ENCODE data around the gene SPTSSA.

Gene SPTSSA

DNA sequence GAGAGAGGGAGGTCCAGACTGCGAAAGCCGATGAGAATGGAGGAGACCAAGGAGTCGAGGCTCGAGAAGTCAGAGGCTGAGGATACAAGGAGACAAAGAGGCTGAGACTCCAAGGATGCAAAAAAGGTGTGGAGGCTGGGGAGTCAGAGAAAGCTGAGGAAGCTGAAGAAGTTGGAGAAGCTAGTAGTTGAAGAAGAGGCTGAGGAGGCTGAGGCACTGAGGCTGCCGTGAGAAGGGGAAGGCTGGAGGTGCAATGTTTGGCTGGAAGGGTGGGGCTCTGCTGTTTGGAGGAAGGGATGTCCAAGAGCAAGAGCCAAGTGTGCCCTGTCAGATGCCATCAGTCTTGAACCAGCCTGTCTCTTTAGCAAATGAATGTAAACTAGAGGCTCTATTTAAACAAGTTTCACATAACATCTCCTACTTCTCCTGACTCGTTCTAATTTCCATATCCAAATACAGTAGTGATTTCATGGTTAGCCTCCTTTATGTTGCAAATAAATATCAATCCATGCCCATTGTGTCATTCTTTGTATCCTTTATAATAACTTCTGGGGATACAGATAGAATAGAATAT lies 10.8 kb upstream of the SPTSSA start:
- in situ Hi-C loops (cut with MboI; ENCODE audit: low sequenced_read_pairs), result no loop called here

- in situ Hi-C loops (cut with MboI; ENCODE audit: low sequenced_read_pairs), result no loop called here
Observed at GRCh38 chr14:34470319-34470718, 8.3 kb upstream of the SPTSSA start.

GRCh38 chr14:34466691-34467090 lies 4.7 kb upstream of the SPTSSA start:
- in situ Hi-C loops (cut with MboI; ENCODE audit: low sequenced_read_pairs), result no loop called here

DNA sequence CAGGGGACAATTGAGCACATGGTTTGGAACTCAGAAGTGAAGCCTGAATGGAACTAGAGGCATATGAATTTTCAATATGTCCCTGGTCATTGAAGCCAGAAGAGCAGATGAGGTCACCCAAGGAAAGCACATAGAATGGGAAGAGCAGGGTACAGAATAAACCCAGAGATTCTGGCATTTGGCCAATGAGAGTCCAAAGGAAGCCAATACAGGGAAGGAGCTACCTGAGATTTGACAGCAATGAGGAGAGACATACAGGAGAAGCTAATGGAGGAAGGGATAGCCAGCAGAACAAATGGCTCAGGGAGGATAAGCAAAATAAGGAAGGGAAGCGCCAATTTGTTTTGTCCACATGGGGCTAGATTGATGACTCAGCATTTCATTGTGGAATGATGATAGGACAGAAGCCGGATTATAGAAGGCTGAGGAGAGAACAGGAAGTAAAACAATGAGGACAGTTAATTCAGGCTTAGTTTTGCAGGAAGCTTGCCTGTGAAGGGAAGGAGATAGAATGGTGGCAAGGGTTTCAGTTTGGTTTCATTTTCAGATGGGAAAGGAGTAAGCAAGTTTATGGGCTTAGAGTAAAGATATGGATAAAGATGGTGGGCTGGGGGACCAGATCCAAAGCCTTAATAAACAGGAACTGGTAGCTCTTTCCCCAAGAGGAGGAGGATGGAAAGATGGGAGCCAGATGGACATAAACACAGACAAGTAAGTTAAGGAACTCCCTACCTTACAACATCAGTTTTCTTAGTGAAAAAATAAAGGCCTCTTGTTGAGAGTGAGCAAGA lies 3.2 kb upstream of the SPTSSA start:
- in situ Hi-C loops (cut with MboI; ENCODE audit: low sequenced_read_pairs), result no loop called here

DNA sequence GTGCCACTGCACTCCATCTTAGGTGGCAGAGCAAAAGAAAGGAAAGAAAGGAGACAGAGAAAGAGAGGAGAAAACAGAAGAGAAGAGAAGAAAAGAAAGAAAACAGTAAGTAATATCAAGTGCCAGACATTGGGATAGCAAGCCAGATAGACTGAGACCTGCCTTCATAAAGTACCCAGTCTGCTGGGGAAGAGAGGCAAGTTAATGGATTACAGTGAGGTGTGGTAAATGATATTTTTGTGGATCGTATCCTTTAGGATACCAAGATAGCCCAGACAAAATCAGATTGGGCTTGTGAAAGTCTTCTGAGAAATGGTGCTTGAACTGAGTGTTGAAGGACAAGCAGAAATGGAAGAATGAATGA lies 1.5 kb upstream of the SPTSSA start:
- in situ Hi-C loops (cut with MboI; ENCODE audit: low sequenced_read_pairs), result no loop called here

- in situ Hi-C loops (cut with MboI; ENCODE audit: low sequenced_read_pairs), result no loop called here
Observed at GRCh38 chr14:34461334-34462131, 507 bp downstream of the SPTSSA start.

DNA sequence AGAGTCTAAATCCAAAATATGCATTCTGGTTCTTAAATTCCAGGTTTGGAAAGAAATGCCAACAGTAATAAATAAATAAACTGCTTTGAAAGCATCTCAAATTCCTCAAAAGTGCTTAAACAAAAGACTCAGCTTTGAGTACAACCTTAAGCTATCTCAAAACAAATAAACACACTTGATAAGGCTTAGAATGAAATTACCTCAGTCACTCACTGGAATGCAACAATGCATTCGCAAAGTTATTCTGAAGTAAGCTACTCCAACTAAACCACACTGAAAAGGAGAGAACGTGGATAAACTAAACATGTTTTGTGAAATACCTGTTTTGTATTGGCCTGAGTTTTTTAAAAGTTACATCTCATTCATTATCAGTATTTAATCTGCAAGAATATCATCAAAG lies 1.2 kb downstream of the SPTSSA start:
- in situ Hi-C loops (cut with MboI; ENCODE audit: low sequenced_read_pairs), result no loop called here

DNA sequence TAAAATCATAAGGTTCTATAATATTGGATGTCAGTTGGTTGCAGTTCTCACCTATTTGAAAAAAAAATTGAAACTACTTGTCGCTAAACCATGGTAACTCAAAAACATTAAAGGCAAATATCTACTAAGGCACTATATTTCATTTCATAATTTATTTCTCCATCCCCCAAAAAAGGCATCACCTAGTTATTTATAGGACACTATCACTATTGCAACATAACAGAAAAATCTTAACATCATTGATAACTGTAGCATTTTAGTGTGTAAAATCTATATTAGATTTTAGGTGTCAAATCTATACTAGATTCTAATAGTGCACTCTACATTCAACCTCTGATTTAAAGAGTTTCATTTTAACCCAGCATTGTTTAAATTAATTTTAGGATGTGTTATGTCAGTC lies 1.7 kb downstream of the SPTSSA start:
- in situ Hi-C loops (cut with MboI; ENCODE audit: low sequenced_read_pairs), result no loop called here

- in situ Hi-C loops (cut with MboI; ENCODE audit: low sequenced_read_pairs), result no loop called here
Observed at GRCh38 chr14:34457186-34457585, 4.9 kb downstream of the SPTSSA start.

DNA sequence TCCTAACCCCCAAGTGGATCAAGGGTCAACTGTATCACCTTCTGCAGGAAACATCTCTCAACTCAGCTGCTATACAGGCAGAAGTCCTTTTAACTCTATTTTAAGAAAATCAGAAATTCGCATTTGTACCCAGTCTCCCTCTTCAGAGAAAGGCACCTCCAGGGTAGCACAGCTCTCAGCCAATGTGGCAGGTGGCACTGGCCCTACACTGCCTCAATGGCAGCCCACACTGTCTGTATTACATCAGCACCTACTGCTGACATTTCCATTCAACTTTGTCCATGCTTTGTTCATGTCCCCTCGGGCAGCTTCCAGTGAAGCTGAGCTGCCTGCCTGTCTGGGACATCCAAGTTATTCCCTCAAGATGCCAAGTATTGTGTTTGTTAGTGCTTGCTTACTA lies 8.8 kb downstream of the SPTSSA start:
- in situ Hi-C loops (cut with MboI; ENCODE audit: low sequenced_read_pairs), result no loop called here

DNA sequence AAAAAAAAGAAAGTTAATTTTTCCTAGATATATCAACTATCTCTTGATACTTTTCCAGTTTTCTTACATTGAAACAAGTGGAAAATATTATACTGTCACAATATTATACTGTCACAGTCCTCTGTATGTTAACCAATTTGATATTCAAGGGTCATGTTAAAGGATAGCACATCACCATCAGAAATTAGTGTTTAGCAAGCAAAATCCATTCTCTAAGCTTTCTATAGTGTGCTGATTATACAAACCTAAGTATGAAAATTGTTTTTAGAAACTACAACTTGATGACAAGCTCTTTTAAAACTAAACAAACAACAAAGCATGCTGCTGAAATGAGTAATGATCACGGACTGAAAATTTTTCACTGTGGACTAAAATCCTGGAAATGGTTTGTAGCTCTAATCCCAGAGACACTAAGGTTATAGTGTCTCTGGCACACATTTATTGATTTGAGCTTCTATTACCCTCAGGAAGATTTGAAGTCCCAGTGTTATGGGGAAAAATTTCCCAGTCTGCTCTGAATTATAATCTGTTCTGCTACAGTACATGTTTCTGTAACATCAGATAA lies 9.7 kb downstream of the SPTSSA start:
- in situ Hi-C loops (cut with MboI; ENCODE audit: low sequenced_read_pairs), result no loop called here

DNA sequence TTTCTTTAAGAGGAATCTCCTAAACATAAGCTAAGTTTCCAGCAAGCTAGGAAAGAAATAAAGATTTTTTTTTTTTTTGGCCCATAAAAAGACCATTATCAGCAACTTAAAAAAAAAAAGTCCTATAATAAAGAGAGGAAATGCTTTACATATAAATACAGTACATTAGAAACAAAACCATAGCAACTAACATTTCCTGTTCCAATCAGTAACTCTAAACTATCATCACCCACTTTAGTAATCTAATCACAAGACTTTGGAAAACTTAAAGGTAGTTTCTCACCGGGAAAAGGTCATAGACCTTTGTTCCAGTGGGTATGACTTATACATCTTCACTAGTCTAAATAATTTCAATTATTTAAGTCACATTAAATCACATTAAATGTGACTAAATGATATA lies 11.1 kb downstream of the SPTSSA start:
- in situ Hi-C loops (cut with MboI; ENCODE audit: low sequenced_read_pairs), result no loop called here

- in situ Hi-C loops (cut with MboI; ENCODE audit: low sequenced_read_pairs), result no loop called here
Observed at GRCh38 chr14:34450542-34450915, 11.5 kb downstream of the SPTSSA start.

DNA sequence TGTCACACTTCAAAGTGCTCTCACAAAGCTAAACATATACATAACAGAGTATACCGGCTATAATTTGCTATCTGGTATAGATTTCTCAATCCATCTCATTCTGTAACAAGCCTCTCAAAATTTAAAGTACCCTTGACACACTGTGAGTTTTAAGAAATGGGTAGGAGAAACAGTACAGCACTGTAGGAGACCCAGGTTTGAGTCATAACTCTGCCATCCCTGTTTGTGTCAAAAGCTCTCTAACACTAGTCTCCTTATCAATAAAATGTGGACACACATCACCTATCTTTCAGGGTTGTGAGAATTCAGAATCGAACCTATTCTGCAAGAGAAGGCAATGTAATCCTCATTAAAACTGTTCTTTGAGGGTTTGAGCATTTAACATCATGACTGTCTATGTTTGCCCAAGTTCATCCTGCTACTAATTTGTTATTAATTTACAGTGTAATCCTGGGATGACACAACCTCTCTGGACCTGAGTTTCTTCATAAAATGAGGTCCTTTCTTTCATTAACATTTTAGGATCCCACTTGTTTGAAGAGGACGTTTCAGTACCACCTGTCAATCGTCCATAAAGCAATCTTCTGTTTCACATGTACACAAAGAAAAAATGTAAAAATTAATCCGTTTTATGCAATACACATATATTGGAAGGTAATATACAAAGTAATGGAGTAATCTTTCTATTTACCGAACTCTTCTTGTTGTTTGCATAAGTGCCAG lies 12.1 kb downstream of the SPTSSA start:
- in situ Hi-C loops (cut with MboI; ENCODE audit: low sequenced_read_pairs), result no loop called here

DNA sequence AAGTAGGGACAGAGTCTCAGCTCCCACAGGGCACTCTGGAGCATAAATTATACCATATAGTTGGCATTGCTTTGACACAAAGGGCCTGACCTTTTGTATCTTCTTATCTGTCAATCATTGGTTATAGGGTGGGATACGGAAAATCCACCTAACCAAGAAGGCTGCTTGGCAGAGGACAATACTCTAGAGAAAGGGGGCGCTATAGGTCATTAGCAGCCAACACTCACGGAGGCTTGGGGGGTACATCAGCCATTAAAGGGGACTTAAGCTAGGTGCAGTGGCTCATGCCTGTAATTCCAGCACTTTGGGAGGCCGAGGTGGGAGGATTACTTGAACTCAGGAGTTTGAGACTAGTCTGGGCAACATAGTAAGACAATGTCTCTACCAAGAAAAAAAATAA lies 22.9 kb downstream of the SPTSSA start:
- in situ Hi-C loops (cut with MboI; ENCODE audit: low sequenced_read_pairs), result no loop called here

GRCh38 chr14:34438438-34438837 lies 23.6 kb downstream of the SPTSSA start:
- in situ Hi-C loops (cut with MboI; ENCODE audit: low sequenced_read_pairs), result no loop called here

GRCh38 chr14:34437729-34438080 lies 24.3 kb downstream of the SPTSSA start:
- in situ Hi-C loops (cut with MboI; ENCODE audit: low sequenced_read_pairs), result no loop called here

DNA sequence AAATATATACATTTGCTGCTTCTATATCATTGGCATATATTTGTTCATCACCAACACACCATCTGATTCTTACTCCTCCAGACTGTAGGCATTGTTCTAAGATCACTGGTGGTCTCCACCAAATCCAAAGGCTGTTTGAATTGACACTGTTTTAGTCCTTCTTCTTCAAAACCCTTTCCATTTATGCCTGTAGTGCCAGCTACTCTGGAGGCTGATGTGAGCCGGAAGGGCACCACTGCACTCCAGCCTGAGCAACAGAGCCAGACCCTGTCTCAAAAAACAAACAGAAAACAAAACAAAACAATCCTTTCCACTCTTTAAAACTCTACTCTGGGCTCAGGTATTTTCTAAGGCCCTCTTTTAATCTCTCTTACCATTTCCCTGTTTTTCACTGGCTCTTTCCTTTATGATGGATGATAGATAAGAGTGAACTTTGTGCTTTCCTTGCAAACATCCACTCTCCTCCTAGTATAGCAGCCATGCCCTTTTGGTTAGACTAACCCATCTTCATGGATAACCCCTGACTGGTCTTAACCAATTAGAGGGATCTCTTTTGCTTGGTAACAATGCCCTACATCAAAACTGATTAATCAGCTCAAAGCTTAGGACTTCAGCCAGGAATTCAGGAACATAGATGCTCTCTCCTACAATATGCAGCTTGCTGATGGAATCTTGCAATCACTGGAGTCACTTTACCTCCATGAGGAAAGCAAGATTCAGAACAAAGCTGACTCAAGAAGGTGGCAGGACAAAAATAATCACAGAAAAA lies 24.9 kb downstream of the SPTSSA start:
- in situ Hi-C loops (cut with MboI; ENCODE audit: low sequenced_read_pairs), result no loop called here

DNA sequence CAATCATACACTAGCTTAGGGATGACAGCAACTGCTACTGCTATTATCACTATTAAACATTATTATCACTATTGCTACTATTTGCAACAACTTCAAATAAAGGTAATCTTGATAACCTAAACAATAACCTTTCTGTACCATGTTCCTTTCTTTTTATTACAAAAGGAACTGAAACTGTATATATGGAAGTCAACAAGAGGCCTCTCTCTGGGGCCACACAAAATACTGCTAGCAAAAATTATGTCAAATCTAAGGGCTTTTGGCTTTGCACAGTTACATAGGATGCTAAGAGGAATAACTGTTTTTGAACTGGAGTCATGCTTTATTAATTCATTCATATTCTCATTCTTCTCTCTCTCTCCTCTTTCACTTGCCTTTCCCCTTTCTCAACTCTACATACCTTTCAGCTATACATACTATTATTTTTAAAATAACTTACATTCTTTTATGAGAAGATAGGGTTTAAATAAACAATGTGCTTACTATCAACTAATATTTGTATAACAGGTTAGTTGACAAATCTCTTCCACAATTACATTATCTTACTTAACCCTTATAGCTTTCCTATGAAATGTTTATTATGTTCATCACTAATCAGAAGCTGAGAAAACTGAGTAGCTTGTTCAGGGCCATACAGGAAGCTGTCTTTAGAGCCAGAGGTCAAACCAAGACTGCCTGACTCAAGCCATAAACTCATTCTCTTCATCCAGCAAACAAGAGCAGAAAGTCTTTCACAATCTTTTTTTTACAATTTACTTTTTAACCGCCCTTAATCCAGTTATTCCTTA lies 25.7 kb downstream of the SPTSSA start:
- in situ Hi-C loops (cut with MboI; ENCODE audit: low sequenced_read_pairs), result no loop called here

GRCh38 chr14:34433957-34434356 lies 28.1 kb downstream of the SPTSSA start:
- in situ Hi-C loops (cut with MboI; ENCODE audit: low sequenced_read_pairs), result no loop called here
